Smooth muscle cell (in vitro differentiated cells): Measurements from ENCODE around the gene TAMALIN. TPM values are rescaled to one million over a fixed set of nuclear protein-coding genes. Genes with fewer than 3 reads are reported as not detected.

Source experiments
- DNase-seq: peaks from one replicate; lab custom pipeline; 2025; ENCODE audit not compliant: unreplicated experiment; lab: John Stamatoyannopoulos, UW
- H2AFZ ChIP-seq: fragments of 200-600 bp; sonication (generic); 2 replicates; pipeline ENCODE4 v1.6.0; 2016; ENCODE audit warnings: antibody characterized with exemption, low read depth, mild to moderate bottlenecking
- H3F3A ChIP-seq: fragments of 200-600 bp; sonication (generic); 2 replicates; pipeline ENCODE4 v1.6.0; 2017; ENCODE audit warnings: antibody characterized with exemption, low read depth
- H3K27ac ChIP-seq: fragments of 200-600 bp; sonication (generic); 2 replicates; pipeline ENCODE4 v1.5.1; 2016; ENCODE audit warnings: low read depth, mild to moderate bottlenecking
- H3K27me3 ChIP-seq: fragments of 200-600 bp; sonication (generic); 2 replicates; pipeline ENCODE4 v1.6.1; 2016; ENCODE audit warnings: low read depth, mild to moderate bottlenecking
- H3K36me3 ChIP-seq: fragments of 200-600 bp; sonication (generic); 2 replicates; pipeline ENCODE4 v1.5.1; 2016; ENCODE audit warnings: low read depth
- H3K4me1 ChIP-seq: fragments of 200-600 bp; sonication (generic); 2 replicates; pipeline ENCODE4 v1.5.1; 2016; ENCODE audit warnings: low read depth
- H3K4me2 ChIP-seq: fragments of 200-600 bp; sonication (generic); 2 replicates; pipeline ENCODE4 v1.6.0; 2016; ENCODE audit warnings: mild to moderate bottlenecking
- H3K4me3 ChIP-seq: fragments of 200-600 bp; sonication (generic); 2 replicates; pipeline ENCODE4 v1.5.1; 2016; ENCODE audit warnings: mild to moderate bottlenecking
- H3K79me2 ChIP-seq: fragments of 200-600 bp; sonication (generic); 2 replicates; pipeline ENCODE4 v1.6.0; 2016; ENCODE audit warnings: low read depth, mild to moderate bottlenecking
- H3K9ac ChIP-seq: fragments of 200-600 bp; sonication (generic); 2 replicates; pipeline ENCODE4 v1.6.0; 2016; ENCODE audit warnings: low read depth
- H3K9me3 ChIP-seq: fragments of 200-600 bp; sonication (generic); replicated peaks from 2 replicates; pipeline ENCODE4 v1.5.1; 2016; ENCODE audit warnings: low read depth
- H4K20me1 ChIP-seq: fragments of 200-600 bp; sonication (generic); 2 replicates; pipeline ENCODE4 v1.6.0; 2016; ENCODE audit warnings: low read depth
- CTCF ChIP-seq: fragments of 200-600 bp; sonication (generic); IDR thresholded peaks from 2 replicates; pipeline ENCODE4 v1.5.1; 2017; ENCODE audit warnings: borderline replicate concordance, mild to moderate bottlenecking, antibody characterized with exemption; ENCODE audit not compliant: insufficient read depth, poor library complexity, severe bottlenecking
- WGBS: methylation state at CpG from one replicate; pipeline ENCODE4 v1.1.7; 2016; ENCODE audit warnings: low lambda C conversion rate; 5-methylcytosine and 5-hydroxymethylcytosine counted together
- polyA plus RNA-seq: library from polyadenylated mRNA; unstranded; fragments of >200 nt; fragmentation: Nextera tagmentation; extraction: Ambion mirVana; gene quantifications from 2 replicates; pipeline ENCODE4 v1.2.1, GENCODE V29; 2016
- total RNA-seq: library from RNA; depleted of rRNA; stranded (reverse); fragments of >200 nt; gene quantifications from 2 replicates; pipeline ENCODE4 v1.2.3, GENCODE V29; 2014

Gene TAMALIN
- total and polyA plus RNA-seq, 2 experiments from 2014 or later: 4.1 to 32.4 TPM

GRCh38 chr12:52050758-52051541 lies 44.2 kb downstream of the TAMALIN start, which contains the start of gene NR4A1:
Gene NR4A1, plus strand, starts transcription at chr12:52051442. Its CDS starts 2,887 bp downstream, at chr12:52054329.
- Histone ChIP-seq H3F3A (no peaks in the 10 kb centered on the region), H3K9me3 (no peaks in the 10 kb centered on the region), H3K36me3 (no peaks in the 10 kb centered on the region), H3K4me3 (peak within 1 kb of the TSS; percentile 72), H4K20me1 (peaks cover 47% of the 10 kb centered on the region), H3K9ac (peak within 1 kb of the TSS; percentile 96), H2AFZ (no peak within 1 kb of the TSS), H3K79me2 (peaks cover 6% of the 10 kb centered on the region), H3K27me3 (no peaks in the 10 kb centered on the region), H3K4me1 (peaks cover 8% of the 10 kb centered on the region), H3K4me2 (peak within 1 kb of the TSS; percentile 94), H3K27ac (peak within 1 kb of the TSS; percentile 88)
- peak; percentile 98 for DNase-seq
- TF ChIP-seq CTCF: peak; percentile 29
- WGBS: 1% methylated on average over 49 of the region's 77 CpGs

- Histone ChIP-seq H2AFZ (no peak overlapping the region), H3K4me2 (peak overlapping the region; percentile 90), H3F3A (no peaks in the 10 kb centered on the region), H3K79me2 (peaks cover 6% of the 10 kb centered on the region), H3K27me3 (no peaks in the 10 kb centered on the region), H4K20me1 (peaks cover 62% of the 10 kb centered on the region), H3K4me1 (peaks cover 8% of the 10 kb centered on the region), H3K9ac (peak overlapping the region; percentile 81), H3K36me3 (no peaks in the 10 kb centered on the region), H3K27ac (peak overlapping the region; percentile 12), H3K4me3 (peak overlapping the region; percentile 72), H3K9me3 (no peaks in the 10 kb centered on the region)
- DNase-seq: no peak
- WGBS: 78% methylated on average over 7 of the region's 7 CpGs
- TF ChIP-seq CTCF: no peak
Measured at GRCh38 chr12:52052468-52053186, 45.9 kb downstream of the TAMALIN start.

GRCh38 chr12:52053536-52054209 lies 46.9 kb downstream of the TAMALIN start:
- no peaks in the 10 kb centered on the region for H3K9me3 ChIP-seq
- H3K27ac ChIP-seq: no peak overlapping the region
- H2AFZ ChIP-seq: no peak overlapping the region
- no peaks in the 10 kb centered on the region for H3K36me3 ChIP-seq
- no peaks in the 10 kb centered on the region for H3K27me3 ChIP-seq
- peak overlapping the region; percentile 90 for H3K4me2 ChIP-seq
- no peak overlapping the region for H3K9ac ChIP-seq
- H3F3A ChIP-seq: peaks cover 4% of the 10 kb centered on the region
- TF ChIP-seq CTCF: no peak
- peak overlapping the region; percentile 72 for H3K4me3 ChIP-seq
- 87% methylated on average over 8 of the region's 9 CpGs for WGBS
- peaks cover 8% of the 10 kb centered on the region for H3K4me1 ChIP-seq
- peaks cover 6% of the 10 kb centered on the region for H3K79me2 ChIP-seq
- peaks cover 73% of the 10 kb centered on the region for H4K20me1 ChIP-seq
- no peak for DNase-seq
